OCI-LY7 (cell line): ENCODE results near the gene KMT2B. TPM values are rescaled to one million over a fixed set of nuclear protein-coding genes. Genes with fewer than 3 reads are reported as not detected.

Experiments
- BruUV-seq: library from RNA; stranded (reverse); fragments of 400-500 nt; replicated peaks from 2 replicates; lab custom pipeline; 2021; lab: Mats Ljungman, UMichigan
- CTCF ChIA-PET: fragments of 300-600 bp; sonication (Branson Sonifier 250); formaldehyde crosslinking; loops from one replicate; lab custom pipeline; 2022; ENCODE audit warnings: antibody characterized with exemption; ENCODE audit not compliant: unreplicated experiment; lab: Charles Lee
- POLR2A ChIA-PET: fragments of 300-600 bp; sonication (Branson Sonifier 250); formaldehyde crosslinking; loops from one replicate; lab custom pipeline; 2022; ENCODE audit warnings: antibody characterized with exemption; lab: Charles Lee
- DNase-seq: peaks from one replicate; pipeline ENCODE4 v3.0.0-alpha.2; 2015; ENCODE audit warnings: low spot score
- H2AFZ ChIP-seq: fragments of 200-600 bp; sonication (generic), shearing (Covaris generic); 2 replicates; pipeline ENCODE4 v1.6.1; 2014; ENCODE audit warnings: mild to moderate bottlenecking, antibody characterized with exemption, low read length, moderate library complexity
- H3K27ac ChIP-seq: fragments of 200-600 bp; sonication (generic); 2 replicates; pipeline ENCODE4 v1.5.1; 2014; ENCODE audit warnings: mixed run types, low read depth, mild to moderate bottlenecking, moderate library complexity, low read length, inconsistent platforms; ENCODE audit not compliant: poor library complexity, severe bottlenecking
- H3K36me3 ChIP-seq: fragments of 200-600 bp; sonication (generic); 2 replicates; pipeline ENCODE4 v1.6.1; 2014; ENCODE audit warnings: mild to moderate bottlenecking, antibody characterized with exemption, low read length, moderate library complexity, mixed read lengths; ENCODE audit not compliant: insufficient read depth
- H3K4me1 ChIP-seq: fragments of 200-600 bp; sonication (generic); 2 replicates; pipeline ENCODE4 v1.5.1; 2014; ENCODE audit warnings: mild to moderate bottlenecking, low read length; ENCODE audit not compliant: insufficient read depth, poor library complexity, severe bottlenecking
- H3K4me2 ChIP-seq: fragments of 200-600 bp; sonication (generic); 2 replicates; pipeline ENCODE4 v1.6.1; 2014; ENCODE audit warnings: mild to moderate bottlenecking, low read length
- H3K4me3 ChIP-seq: fragments of 200-600 bp; sonication (generic); 2 replicates; pipeline ENCODE4 v1.5.1; 2014; ENCODE audit warnings: mild to moderate bottlenecking, low read depth, low read length; ENCODE audit not compliant: poor library complexity, severe bottlenecking
- H3K79me2 ChIP-seq: fragments of 200-600 bp; sonication (generic); 2 replicates; pipeline ENCODE4 v1.6.1; 2016; ENCODE audit warnings: low read depth, mild to moderate bottlenecking, low read length, moderate library complexity, mixed read lengths; ENCODE audit not compliant: insufficient read depth
- H3K9me2 ChIP-seq: fragments of 200-600 bp; sonication (generic); 2 replicates; pipeline ENCODE4 v1.6.1; 2016; ENCODE audit warnings: mild to moderate bottlenecking, low read length, mixed read lengths; ENCODE audit not compliant: insufficient read depth
- H3K9me3 ChIP-seq: fragments of 200-600 bp; sonication (generic); 2 replicates; pipeline ENCODE4 v1.6.1; 2014; ENCODE audit warnings: mild to moderate bottlenecking, mixed run types, low read length, mixed read lengths
- H4K20me1 ChIP-seq: fragments of 200-600 bp; sonication (generic); 2 replicates; pipeline ENCODE4 v1.6.1; 2014; ENCODE audit warnings: mild to moderate bottlenecking, antibody characterized with exemption, low read length, moderate library complexity, mixed read lengths; ENCODE audit not compliant: insufficient read depth
- CTCF ChIP-seq: fragments of 200-600 bp; sonication (generic); conservative IDR thresholded peaks from 2 replicates; pipeline ENCODE4 v1.5.1; 2014; ENCODE audit warnings: mild to moderate bottlenecking, antibody characterized with exemption, low read length, moderate library complexity, mixed read lengths
- EZH2phosphoT487 ChIP-seq: fragments of 200-600 bp; sonication (generic); IDR thresholded peaks from 2 replicates; pipeline ENCODE4 v1.6.1; 2018; ENCODE audit warnings: low read depth, borderline replicate concordance, mild to moderate bottlenecking, mixed run types, antibody characterized with exemption, low read length, moderate library complexity, mixed read lengths
- intact Hi-C: fragments of 100-400 bp; cut with micrococcal nuclease; formaldehyde crosslinking; loops from one replicate; pipeline ENCODE4 v1.10.0; 2022; ENCODE audit not compliant: unreplicated experiment
- total RNA-seq, 2 experiments: library from RNA; depleted of rRNA in 1 of 2; stranded (reverse); fragments of >200 nt in 1 of 2; shearing (Covaris generic) in 1 of 2; gene quantifications; 2 replicates each; pipeline ENCODE4 v1.2.3, GENCODE V29; 2014 to 2022

Gene KMT2B
- total RNA-seq, 2 experiments from 2014 or later: 25.2 to 56.2 TPM

- BruUV-seq: no TSS peak
- H3K4me1 ChIP-seq: peaks cover 52% of the 10 kb centered on the region
Observed at GRCh38 chr19:35739275-35740107, 21.7 kb downstream of the KMT2B start.

GRCh38 chr19:35740108-35740422 is 22.3 kb downstream of the KMT2B start:
- no peak for TF ChIP-seq EZH2phosphoT487
- TF ChIP-seq CTCF: no peak

More at GRCh38 chr19:35739275-35740107, 21.7 kb downstream of the KMT2B start:
- ChIA-PET CTCF (no interaction called here), POLR2A (interaction anchor here (0.6 kb wide), 1 partner anchor 1108 kb away, joined by 3 read pairs; no protein-coding TSS in a partner anchor)
- TF ChIP-seq EZH2phosphoT487 (no peak), CTCF (no peak)
- no peaks in the 10 kb centered on the region for H3K9me3 ChIP-seq
- DNase-seq: no peak
- peak overlapping the region; percentile 84 for H3K4me2 ChIP-seq
- H3K4me3 ChIP-seq: peak overlapping the region; percentile 69
- H3K27ac ChIP-seq: no peak overlapping the region
- H3K36me3 ChIP-seq: peaks cover 53% of the 10 kb centered on the region
- no peaks in the 10 kb centered on the region; the same call in 1 of the 2 replicates for H3K79me2 ChIP-seq
- no peak overlapping the region for H2AFZ ChIP-seq
- H4K20me1 ChIP-seq: no peaks in the 10 kb centered on the region
- H3K9me2 ChIP-seq: no peaks in the 10 kb centered on the region
- intact Hi-C loops: loop anchor here (1.0 to 10.0 kb wide), 4 partner anchors 22 to 1305 kb away; partner anchors contain the start of genes ARHGAP33, HCST and NFKBID

More at GRCh38 chr19:35740108-35740422, 22.3 kb downstream of the KMT2B start:
- Histone ChIP-seq H3K9me2 (no peaks in the 10 kb centered on the region), H3K36me3 (peaks cover 47% of the 10 kb centered on the region), H4K20me1 (no peaks in the 10 kb centered on the region), H3K4me3 (peak overlapping the region; percentile 69), H2AFZ (peak overlapping the region; percentile 50; the same call in 1 of the 2 replicates), H3K79me2 (no peaks in the 10 kb centered on the region; the same call in 1 of the 2 replicates), H3K4me2 (peak overlapping the region; percentile 84), H3K9me3 (no peaks in the 10 kb centered on the region), H3K4me1 (peaks cover 52% of the 10 kb centered on the region), H3K27ac (peak overlapping the region; percentile 86)
- no peak for DNase-seq
- intact Hi-C loops: loop anchor here (1.0 to 10.0 kb wide), 4 partner anchors 23 to 1305 kb away; partner anchors contain the start of genes ARHGAP33, HCST and NFKBID
- BruUV-seq: no TSS peak
- ChIA-PET POLR2A (interaction anchor here (0.6 to 1.1 kb wide), 4 partner anchors 21 to 1109 kb away, joined by 3 to 7 read pairs (median 3); partner anchors contain the start of gene COX6B1), CTCF (no interaction called here)
